Measurements from ENCODE around the gene ADARB2. TPM values are rescaled to one million over a fixed set of nuclear protein-coding genes. Genes with fewer than 3 reads are reported as not detected.

ADARB2 gene
- polyA plus RNA-seq, 1 of the 3 experiments (the other 2 are of a cell fraction), result not detected

GRCh38 chr10:1579671-1580070, 157.7 kb downstream of the ADARB2 start:
- Histone ChIP-seq H2AFZ (ENCODE audit: low read depth) (no peak overlapping the region), H4K20me1 (ENCODE audit: insufficient read depth) (no peaks in the 10 kb centered on the region), H3F3A (replicated peaks; ENCODE audit: insufficient read depth) (no peaks in the 10 kb centered on the region), H3K4me2 (no peak overlapping the region), H3K79me2 (ENCODE audit: insufficient read depth) (no peaks in the 10 kb centered on the region), H3K9me2 (no peaks in the 10 kb centered on the region), H3K9ac (no peak overlapping the region), H3K27ac (ENCODE audit: low read depth in 2 of 2, low read length in 1 of 2) (no peak overlapping the region), H3K4me1 (ENCODE audit: control insufficient read depth in 1 of 2, insufficient read depth in 2 of 2, low read depth in 1 of 2, low read length in 1 of 2) (peaks cover 0 to 10% of the 10 kb centered on the region in 2 experiments; a peak in 1 of 4 replicates), H3K27me3 (ENCODE audit: insufficient read depth) (no peaks in the 10 kb centered on the region), H3K4me3 (ENCODE audit: low read depth in 2 of 2, low read length in 1 of 2) (no peak overlapping the region), H3K9me3 (no peaks in the 10 kb centered on the region), H3K36me3 (replicated peaks in 1 of 2; ENCODE audit: control insufficient read depth in 1 of 2, insufficient read depth in 2 of 2, low read length in 1 of 2) (no peaks in the 10 kb centered on the region)
- no peak for DNase-seq
- 25% methylated on average over 9 of the region's 9 CpGs for WGBS (ENCODE audit: low lambda C conversion rate)
- POLR2A ChIA-PET, result no interaction called here
- CTCF ChIA-PET, result no interaction called here
- no peak for TF ChIP-seq FOXJ3 (CRISPR knock-in tag; IDR thresholded peaks at IDR 0.05)
- no peak for TF ChIP-seq MXI1 (IDR thresholded peaks at IDR 0.05; ENCODE audit: low read depth, low read length)
- no peak for TF ChIP-seq TEAD4 (IDR thresholded peaks at IDR 0.05; ENCODE audit: borderline replicate concordance, insufficient read depth)
- no peak for TF ChIP-seq GATA2 (CRISPR knock-in tag; IDR thresholded peaks at IDR 0.05)
- TF ChIP-seq USF2 (IDR thresholded peaks at IDR 0.05; ENCODE audit: borderline replicate concordance, low read depth, low read length), result no peak
- no peak for TF ChIP-seq JUND (IDR thresholded peaks at IDR 0.05)
- no peak for TF ChIP-seq SMC3 (IDR thresholded peaks at IDR 0.05; ENCODE audit: low read depth, low read length)
- TF ChIP-seq NRF1 (IDR thresholded peaks at IDR 0.05; ENCODE audit: low read depth, low read length), result no peak
- TF ChIP-seq YY1 (IDR thresholded peaks at IDR 0.05; ENCODE audit: low read depth), result no peak
- no peak for TF ChIP-seq RFX5 (IDR thresholded peaks at IDR 0.05; ENCODE audit: low read length)
- no peak for TF ChIP-seq TCF12 (IDR thresholded peaks at IDR 0.05)
- TF ChIP-seq FOSL2 (IDR thresholded peaks at IDR 0.05; ENCODE audit: borderline replicate concordance, low read depth), result no peak
- no peak for TF ChIP-seq MAX (IDR thresholded peaks at IDR 0.05; ENCODE audit: low read depth)
- no peak for TF ChIP-seq EP300 (IDR thresholded peaks at IDR 0.05; ENCODE audit: borderline replicate concordance in 1 of 2, low read depth in 1 of 2, low read length in 1 of 2)
- TF ChIP-seq EZH2phosphoT487 (IDR thresholded peaks at IDR 0.05; ENCODE audit: borderline replicate concordance, low read depth), result no peak

GRCh38 chr10:1579141-1579491, 158.2 kb downstream of the ADARB2 start:
- Histone ChIP-seq H3K36me3 (replicated peaks in 1 of 2; ENCODE audit: control insufficient read depth in 1 of 2, insufficient read depth in 2 of 2, low read length in 1 of 2) (no peaks in the 10 kb centered on the region), H3F3A (replicated peaks; ENCODE audit: insufficient read depth) (no peaks in the 10 kb centered on the region), H3K9me2 (no peaks in the 10 kb centered on the region), H4K20me1 (ENCODE audit: insufficient read depth) (no peaks in the 10 kb centered on the region), H3K4me3 (ENCODE audit: low read depth in 2 of 2, low read length in 1 of 2) (no peak overlapping the region), H3K27ac (ENCODE audit: low read depth in 2 of 2, low read length in 1 of 2) (no peak overlapping the region), H3K9me3 (no peaks in the 10 kb centered on the region), H3K27me3 (ENCODE audit: insufficient read depth) (no peaks in the 10 kb centered on the region), H3K4me1 (ENCODE audit: control insufficient read depth in 1 of 2, insufficient read depth in 2 of 2, low read depth in 1 of 2, low read length in 1 of 2) (peaks cover 0 to 10% of the 10 kb centered on the region in 2 experiments; a peak in 1 of 4 replicates), H2AFZ (ENCODE audit: low read depth) (no peak overlapping the region), H3K9ac (no peak overlapping the region), H3K79me2 (ENCODE audit: insufficient read depth) (no peaks in the 10 kb centered on the region), H3K4me2 (no peak overlapping the region)
- DNase-seq, result no peak
- TF ChIP-seq SMC3 (IDR thresholded peaks at IDR 0.05; ENCODE audit: low read depth, low read length), result no peak
- no peak for TF ChIP-seq EZH2phosphoT487 (IDR thresholded peaks at IDR 0.05; ENCODE audit: borderline replicate concordance, low read depth)
- no peak for TF ChIP-seq RFX5 (IDR thresholded peaks at IDR 0.05; ENCODE audit: low read length)
- no peak for TF ChIP-seq YY1 (IDR thresholded peaks at IDR 0.05; ENCODE audit: low read depth)
- TF ChIP-seq TEAD4 (IDR thresholded peaks at IDR 0.05; ENCODE audit: borderline replicate concordance, insufficient read depth), result no peak
- no peak for TF ChIP-seq ELF1 (IDR thresholded peaks at IDR 0.05)
- no peak for TF ChIP-seq FOSL2 (IDR thresholded peaks at IDR 0.05; ENCODE audit: borderline replicate concordance, low read depth)
- no peak for TF ChIP-seq JUND (IDR thresholded peaks at IDR 0.05)
- no peak for TF ChIP-seq MEF2A (IDR thresholded peaks at IDR 0.05; ENCODE audit: borderline replicate concordance, low read depth)
- TF ChIP-seq RCOR1 (IDR thresholded peaks at IDR 0.05; ENCODE audit: low read length), result no peak
- 29% methylated on average over 6 of the region's 7 CpGs for WGBS (ENCODE audit: low lambda C conversion rate)
- CTCF ChIA-PET, result no interaction called here
- POLR2A ChIA-PET, result no interaction called here
